ENCODE measurements around the gene CST6. TPM values are rescaled to one million over a fixed set of nuclear protein-coding genes. Genes with fewer than 3 reads are reported as not detected.

CST6 gene
- total RNA-seq, 1 donor from 2014 or later: not detected

DNA sequence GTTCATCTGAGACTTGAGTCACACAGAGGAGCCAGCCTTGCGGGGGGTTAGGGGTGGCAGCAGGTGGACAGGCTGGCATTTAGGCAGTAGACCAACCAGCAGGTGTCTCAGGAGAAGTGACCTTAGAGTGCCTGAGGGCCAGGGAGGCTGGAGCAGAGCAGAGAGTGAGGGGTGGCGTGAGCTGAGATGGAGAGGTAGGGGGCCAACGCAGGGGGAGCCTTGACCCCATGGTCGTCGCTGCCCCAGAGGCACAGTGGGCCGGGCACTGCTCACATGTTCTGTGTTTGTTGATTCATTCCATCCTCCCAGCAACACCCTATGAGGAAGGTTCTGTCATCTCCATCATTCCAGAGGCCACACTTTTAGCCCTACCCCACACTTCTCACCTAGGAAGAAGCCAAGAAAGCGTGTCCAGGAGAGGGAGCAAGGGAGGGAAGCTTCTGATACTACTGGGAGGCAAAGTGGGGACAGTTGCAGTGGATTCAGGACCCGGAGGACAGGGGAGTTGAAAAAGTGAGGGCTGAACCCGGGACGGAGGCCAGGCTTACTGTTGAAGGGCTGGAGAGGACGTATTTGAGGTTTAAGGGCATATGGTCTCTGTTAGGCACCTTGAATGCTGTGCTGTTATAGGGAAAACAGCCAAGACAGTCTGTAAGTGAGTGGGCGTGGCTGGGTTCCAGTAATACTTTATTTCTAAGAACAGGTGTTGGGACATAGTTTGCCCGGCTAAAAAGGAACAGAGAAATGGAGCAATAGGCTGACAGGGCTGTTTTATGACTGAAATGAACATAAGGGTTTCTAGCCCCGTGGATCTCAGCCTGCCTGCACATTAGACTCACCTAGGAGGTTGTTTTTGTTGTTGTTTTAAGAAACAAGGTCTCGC is 43.0 kb upstream of the CST6 start:
- Mint-ChIP-seq H3K36me3 (ENCODE audit: low read depth, unreplicated experiment) (peaks cover 18% of the 10 kb centered on the region), H3K4me3 (ENCODE audit: unreplicated experiment) (no peak overlapping the region), H3K27me3 (ENCODE audit: low read depth, unreplicated experiment) (no peaks in the 10 kb centered on the region), H3K4me1 (ENCODE audit: low read depth, unreplicated experiment) (peaks cover 2% of the 10 kb centered on the region), H3K9me3 (ENCODE audit: unreplicated experiment) (no peaks in the 10 kb centered on the region), H3K27ac (ENCODE audit: unreplicated experiment) (no peak overlapping the region)
- no peak overlapping the region for H3K9ac ChIP-seq (ENCODE audit: low read length)
- no peaks in the 10 kb centered on the region for H3K4me1 ChIP-seq (ENCODE audit: insufficient read depth, low read length)
- H3K79me2 ChIP-seq (ENCODE audit: insufficient read depth, low read length): peaks cover 20% of the 10 kb centered on the region
- DNase-seq (ENCODE audit: low read depth) (no peak), FAIRE-seq (no peak)
- no peak overlapping the region for H3K27ac ChIP-seq (ENCODE audit: low read depth, low read length)
- H3K4me3 ChIP-seq (ENCODE audit: insufficient read depth, low read depth, low read length): no peak overlapping the region
- peaks cover 31% of the 10 kb centered on the region for H4K20me1 ChIP-seq (ENCODE audit: insufficient read depth, low read length)
- peaks cover 39% of the 10 kb centered on the region for H3K36me3 ChIP-seq (ENCODE audit: insufficient read depth, low read length)
- TF ChIP-seq, protein P1, sequence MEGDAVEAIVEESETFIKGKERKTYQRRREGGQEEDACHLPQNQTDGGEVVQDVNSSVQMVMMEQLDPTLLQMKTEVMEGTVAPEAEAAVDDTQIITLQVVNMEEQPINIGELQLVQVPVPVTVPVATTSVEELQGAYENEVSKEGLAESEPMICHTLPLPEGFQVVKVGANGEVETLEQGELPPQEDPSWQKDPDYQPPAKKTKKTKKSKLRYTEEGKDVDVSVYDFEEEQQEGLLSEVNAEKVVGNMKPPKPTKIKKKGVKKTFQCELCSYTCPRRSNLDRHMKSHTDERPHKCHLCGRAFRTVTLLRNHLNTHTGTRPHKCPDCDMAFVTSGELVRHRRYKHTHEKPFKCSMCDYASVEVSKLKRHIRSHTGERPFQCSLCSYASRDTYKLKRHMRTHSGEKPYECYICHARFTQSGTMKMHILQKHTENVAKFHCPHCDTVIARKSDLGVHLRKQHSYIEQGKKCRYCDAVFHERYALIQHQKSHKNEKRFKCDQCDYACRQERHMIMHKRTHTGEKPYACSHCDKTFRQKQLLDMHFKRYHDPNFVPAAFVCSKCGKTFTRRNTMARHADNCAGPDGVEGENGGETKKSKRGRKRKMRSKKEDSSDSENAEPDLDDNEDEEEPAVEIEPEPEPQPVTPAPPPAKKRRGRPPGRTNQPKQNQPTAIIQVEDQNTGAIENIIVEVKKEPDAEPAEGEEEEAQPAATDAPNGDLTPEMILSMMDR (IDR thresholded peaks at IDR 0.05; ENCODE audit: insufficient read depth, low read depth, low read length): no peak
- TF ChIP-seq EZH2 (IDR thresholded peaks at IDR 0.05; ENCODE audit: insufficient read depth, low read length): no peak
- H2AFZ ChIP-seq (ENCODE audit: low read depth, low read length): no peak overlapping the region
- no peak overlapping the region for H3K4me2 ChIP-seq (ENCODE audit: low read length)
- no peaks in the 10 kb centered on the region for H3K27me3 ChIP-seq (ENCODE audit: insufficient read depth, low read length)
- no peaks in the 10 kb centered on the region for H3K9me3 ChIP-seq (ENCODE audit: insufficient read depth, low read depth, low read length)

GRCh38 chr11:65972116-65972515 is 39.7 kb upstream of the CST6 start:
- Mint-ChIP-seq H3K4me1 (ENCODE audit: low read depth, unreplicated experiment) (peaks cover 2% of the 10 kb centered on the region), H3K9me3 (ENCODE audit: unreplicated experiment) (no peaks in the 10 kb centered on the region), H3K27me3 (ENCODE audit: low read depth, unreplicated experiment) (no peaks in the 10 kb centered on the region), H3K27ac (ENCODE audit: unreplicated experiment) (no peak overlapping the region), H3K4me3 (ENCODE audit: unreplicated experiment) (no peak overlapping the region), H3K36me3 (ENCODE audit: low read depth, unreplicated experiment) (peaks cover 13% of the 10 kb centered on the region)
- no peak overlapping the region for H3K4me2 ChIP-seq (ENCODE audit: low read length)
- no peaks in the 10 kb centered on the region for H3K9me3 ChIP-seq (ENCODE audit: insufficient read depth, low read depth, low read length)
- H2AFZ ChIP-seq (ENCODE audit: low read depth, low read length): no peak overlapping the region
- peaks cover 26% of the 10 kb centered on the region for H4K20me1 ChIP-seq (ENCODE audit: insufficient read depth, low read length)
- TF ChIP-seq, protein P1 (IDR thresholded peaks at IDR 0.05; ENCODE audit: insufficient read depth, low read depth, low read length): no peak
- no peak overlapping the region for H3K9ac ChIP-seq (ENCODE audit: low read length)
- H3K27me3 ChIP-seq (ENCODE audit: insufficient read depth, low read length): no peaks in the 10 kb centered on the region
- DNase-seq (ENCODE audit: low read depth): no peak
- peaks cover 26% of the 10 kb centered on the region for H3K36me3 ChIP-seq (ENCODE audit: insufficient read depth, low read length)
- FAIRE-seq: no peak
- H3K79me2 ChIP-seq (ENCODE audit: insufficient read depth, low read length): no peaks in the 10 kb centered on the region
- no peak overlapping the region for H3K4me3 ChIP-seq (ENCODE audit: insufficient read depth, low read depth, low read length)
- H3K4me1 ChIP-seq (ENCODE audit: insufficient read depth, low read length): no peaks in the 10 kb centered on the region
- H3K27ac ChIP-seq (ENCODE audit: low read depth, low read length): no peak overlapping the region
